Small intestine (tissue), 7 donors: Measurements from ENCODE around the gene MSI2. TPM values are rescaled to one million over a fixed set of nuclear protein-coding genes. Genes with fewer than 3 reads are reported as not detected.

Experiments
- DNase-seq, 2 donors: peaks; one replicate each; pipeline versions ENCODE4 v3.0.0 to v3.0.0-alpha.2; 2013
- FAIRE-seq: peaks from 2 replicates; lab custom pipeline; 2012; peaks lifted over from hg19 to GRCh38; lab: Jason Lieb, UNC
- H3K27ac ChIP-seq, 3 donors: one replicate each; pipeline ENCODE4 v1.5.1; 2013; ENCODE audit warnings: low read length in 2 of 3, mild to moderate bottlenecking in 2 of 3, control low read depth in 1 of 3, inconsistent platforms in 1 of 3, low read depth in 1 of 3, moderate library complexity in 1 of 3
- H3K27me3 ChIP-seq, 3 donors: one replicate each; pipeline ENCODE4 v1.6.1; 2013; ENCODE audit warnings: low read length in 3 of 3, inconsistent platforms in 1 of 3; ENCODE audit not compliant: control insufficient read depth in 3 of 3, insufficient read depth in 3 of 3
- H3K36me3 ChIP-seq, 3 donors: one replicate each; pipeline ENCODE4 v1.6.1; 2013; ENCODE audit warnings: low read length in 3 of 3, inconsistent platforms in 1 of 3, low read depth in 1 of 3, mild to moderate bottlenecking in 1 of 3, moderate library complexity in 1 of 3; ENCODE audit not compliant: control insufficient read depth in 3 of 3, insufficient read depth in 2 of 3
- H3K4me1 ChIP-seq, 3 donors: one replicate each; pipeline ENCODE4 v1.6.1; 2013; ENCODE audit warnings: low read length in 2 of 3, inconsistent platforms in 1 of 3, low read depth in 1 of 3, mild to moderate bottlenecking in 1 of 3, moderate library complexity in 1 of 3; ENCODE audit not compliant: control insufficient read depth in 3 of 3, insufficient read depth in 2 of 3
- H3K4me3 ChIP-seq, 3 donors: one replicate each; pipeline ENCODE4 v1.5.1; 2013; ENCODE audit warnings: low read length in 3 of 3, control low read depth in 1 of 3, inconsistent platforms in 1 of 3, low read depth in 1 of 3, mild to moderate bottlenecking in 1 of 3, moderate library complexity in 1 of 3
- H3K9me3 ChIP-seq, 2 donors: one replicate each; pipeline ENCODE4 v1.6.1; 2013; ENCODE audit warnings: low read depth in 1 of 2, low read length in 1 of 2; ENCODE audit not compliant: control insufficient read depth in 2 of 2, insufficient read depth in 1 of 2
- WGBS, 3 donors: extraction: QIAGEN DNeasy Blood & Tissue Kit; methylation state at CpG; one replicate each; pipeline ENCODE4 v1.1.7; 2013; 5-methylcytosine and 5-hydroxymethylcytosine counted together
- polyA plus RNA-seq, 4 donors: library from polyadenylated mRNA; stranded (reverse) in 3 of 4; unstranded in 1 of 4; fragments of 200-250 nt in 3 of 4; fragments of 120-200 nt in 1 of 4; gene quantifications; one replicate each; pipeline versions ENCODE4 v1.2.1 to v1.2.3, GENCODE V29; 2013
- donor health status: healthy with polysubstance abuse.
- donor health status: control.
- donor health status: control.
- donor health status: Bipolar disorder and iron deficiency.
- donor health status: healthy.

Gene MSI2
- polyA plus RNA-seq, 4 donors = 5.1 to 49.4 (median 12.6) TPM

- Histone ChIP-seq H3K36me3 (peaks cover 0 to 26% (median 0%) of the 10 kb centered on the region in 3 donors), H3K27ac (no peak overlapping the region), H3K9me3 (no peaks in the 10 kb centered on the region), H3K4me3 (no peak overlapping the region), H3K27me3 (no peaks in the 10 kb centered on the region), H3K4me1 (no peaks in the 10 kb centered on the region)
- FAIRE-seq = no peak
- WGBS, 3 donors = 91 to 93% (median 92%) methylated on average over 13 of the region's 13 CpGs
- DNase-seq = no peak
Measured at GRCh38 chr17:57684711-57685498, 428.6 kb downstream of the MSI2 start.

GRCh38 chr17:57685499-57686132, 429.3 kb downstream of the MSI2 start:
- Histone ChIP-seq H3K27me3 (no peaks in the 10 kb centered on the region), H3K4me1 (no peaks in the 10 kb centered on the region), H3K9me3 (no peaks in the 10 kb centered on the region), H3K27ac (no peak overlapping the region), H3K36me3 (peaks cover 0 to 24% (median 0%) of the 10 kb centered on the region in 3 donors), H3K4me3 (no peak overlapping the region)
- DNase-seq (no peak), FAIRE-seq (no peak)
- WGBS, 3 donors = 76 to 90% (median 85%) methylated on average over 7 of the region's 7 CpGs

DNA sequence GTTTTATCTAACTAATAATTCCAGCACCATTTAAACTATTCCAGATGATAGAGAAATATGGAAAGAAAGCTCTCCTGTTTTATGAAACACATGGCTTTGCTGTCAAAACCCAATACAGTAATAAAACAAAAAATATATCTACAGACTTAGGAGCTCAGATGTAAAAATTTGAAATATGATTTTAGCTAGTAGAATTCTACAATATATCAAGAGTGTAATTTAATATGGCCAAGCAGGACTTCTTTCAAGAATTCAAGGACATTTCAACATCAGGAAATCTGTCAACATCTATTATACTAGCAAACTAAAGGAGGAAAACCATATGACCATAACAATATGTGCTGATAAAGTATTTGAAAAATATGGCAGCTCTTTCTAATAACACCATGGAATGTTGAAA, 431.3 kb downstream of the MSI2 start:
- H3K36me3 ChIP-seq = peaks cover 0 to 20% (median 0%) of the 10 kb centered on the region in 3 donors
- H3K4me3 ChIP-seq = no peak overlapping the region
- H3K27ac ChIP-seq = no peak overlapping the region
- H3K9me3 ChIP-seq = no peaks in the 10 kb centered on the region
- DNase-seq (no peak), FAIRE-seq (no peak)
- no peaks in the 10 kb centered on the region for H3K4me1 ChIP-seq
- no peaks in the 10 kb centered on the region for H3K27me3 ChIP-seq

DNA sequence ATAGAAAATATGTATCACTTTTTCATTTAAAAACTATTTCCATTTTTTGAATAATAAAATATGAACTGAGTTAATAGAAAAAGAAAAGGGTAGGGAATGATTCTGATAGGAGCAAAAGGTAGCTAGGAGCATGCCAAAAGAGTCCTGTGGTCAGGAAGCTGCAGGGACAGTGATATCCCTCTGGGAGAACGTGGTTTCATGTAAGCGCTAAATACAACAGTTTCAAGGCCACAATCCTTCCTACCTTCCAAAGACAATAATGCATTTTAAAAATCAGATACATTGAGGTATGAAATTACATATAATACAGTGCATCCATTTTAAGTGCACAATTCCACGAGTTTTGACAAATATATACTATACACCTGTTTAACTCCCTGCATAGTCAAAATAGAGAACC, 432.9 kb downstream of the MSI2 start:
- H3K27ac ChIP-seq = no peak overlapping the region
- no peaks in the 10 kb centered on the region for H3K9me3 ChIP-seq
- H3K4me3 ChIP-seq = no peak overlapping the region
- no peaks in the 10 kb centered on the region for H3K27me3 ChIP-seq
- no peaks in the 10 kb centered on the region for H3K4me1 ChIP-seq
- FAIRE-seq = no peak
- 62 to 68% (median 63%) methylated on average over 3 of the region's 3 CpGs for WGBS, 3 donors
- H3K36me3 ChIP-seq = peaks cover 0 to 11% (median 0%) of the 10 kb centered on the region in 3 donors
- no peak for DNase-seq

DNA sequence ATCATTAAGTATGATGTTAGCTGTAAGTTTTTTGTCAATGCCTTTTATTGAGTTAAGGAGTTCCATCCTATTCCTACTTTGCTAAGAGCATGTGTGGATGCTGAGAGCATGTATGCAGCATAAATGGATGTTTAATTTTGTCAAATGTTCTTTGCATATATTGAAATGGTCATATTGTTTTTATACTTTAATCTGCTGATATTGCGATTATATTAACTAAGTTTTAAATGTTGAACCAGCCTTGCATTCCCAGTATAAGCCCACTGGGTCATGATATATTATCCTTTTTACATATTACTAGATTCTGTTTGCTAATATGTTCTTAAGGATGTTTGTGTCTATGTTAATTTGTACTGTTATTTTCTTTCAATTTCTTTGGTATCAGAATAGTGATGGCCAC, 435.6 kb downstream of the MSI2 start:
- FAIRE-seq (no peak), DNase-seq (no peak)
- H3K4me3 ChIP-seq = no peak overlapping the region
- no peaks in the 10 kb centered on the region for H3K27me3 ChIP-seq
- H3K27ac ChIP-seq = no peak overlapping the region
- peaks cover 0 to 8% of the 10 kb centered on the region in 2 donors for H3K9me3 ChIP-seq
- H3K4me1 ChIP-seq = no peaks in the 10 kb centered on the region
- no peaks in the 10 kb centered on the region for H3K36me3 ChIP-seq
- 94 to 98% (median 97%) methylated on average over 1 of the region's 1 CpG for WGBS, 3 donors

DNA sequence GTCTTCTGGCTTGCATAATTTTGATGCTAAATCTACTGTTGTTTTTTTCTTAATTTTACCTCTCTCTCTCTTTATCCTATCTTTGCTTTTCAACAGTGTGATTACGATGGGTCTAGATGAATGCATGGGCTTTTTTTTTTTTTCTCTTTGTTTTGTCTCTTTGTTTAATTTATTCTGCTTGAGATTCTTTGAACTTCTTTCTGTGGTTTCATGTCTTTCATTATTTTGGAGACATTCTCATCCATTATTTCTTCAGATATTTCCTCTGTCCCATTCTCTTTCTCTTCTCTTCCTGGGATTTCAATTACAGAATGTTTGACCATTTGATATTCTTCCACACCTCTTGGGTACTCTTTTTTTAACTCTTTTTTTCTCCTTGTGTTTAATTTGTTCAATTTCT, 436.4 kb downstream of the MSI2 start:
- no peak for FAIRE-seq
- no peak for DNase-seq
- Histone ChIP-seq H3K27me3 (no peaks in the 10 kb centered on the region), H3K4me1 (no peaks in the 10 kb centered on the region), H3K9me3 (peaks cover 0 to 8% of the 10 kb centered on the region in 2 donors), H3K27ac (no peak overlapping the region), H3K4me3 (no peak overlapping the region), H3K36me3 (no peaks in the 10 kb centered on the region)
- WGBS, 3 donors = 93 to 98% (median 96%) methylated on average over 1 of the region's 1 CpG

- FAIRE-seq = no peak
- Histone ChIP-seq H3K4me3 (no peak overlapping the region), H3K27ac (no peak overlapping the region), H3K36me3 (no peaks in the 10 kb centered on the region), H3K4me1 (peaks cover 0 to 6% (median 0%) of the 10 kb centered on the region in 3 donors), H3K27me3 (no peaks in the 10 kb centered on the region), H3K9me3 (peaks cover 0 to 8% of the 10 kb centered on the region in 2 donors)
- no peak for DNase-seq
- 94 to 97% (median 96%) methylated on average over 1 of the region's 1 CpG for WGBS, 3 donors
Measured at GRCh38 chr17:57694051-57694450, 437.7 kb downstream of the MSI2 start.

DNA sequence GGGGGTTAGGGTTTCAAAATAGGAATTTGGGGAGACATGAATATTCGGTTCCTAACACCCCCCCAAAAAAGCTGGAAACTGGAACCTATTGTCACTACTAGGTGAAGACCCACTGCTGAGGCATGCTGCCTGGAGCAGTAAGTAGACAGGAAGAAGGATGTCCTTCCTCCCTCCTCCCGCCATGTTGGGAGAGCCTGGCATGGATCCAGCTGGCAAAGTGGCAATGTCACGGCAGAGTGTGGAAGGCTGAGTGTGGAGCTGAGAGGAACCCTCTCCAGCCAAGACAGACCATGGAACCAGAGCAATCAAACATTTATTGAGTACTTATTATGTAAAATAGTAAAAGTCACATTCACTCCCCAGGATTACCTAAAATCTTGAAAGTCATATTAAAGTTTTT, 439.7 kb downstream of the MSI2 start:
- DNase-seq (no peak), FAIRE-seq (no peak)
- H3K9me3 ChIP-seq = peaks cover 0 to 8% of the 10 kb centered on the region in 2 donors
- peaks cover 0 to 15% (median 0%) of the 10 kb centered on the region in 3 donors for H3K4me1 ChIP-seq
- H3K27me3 ChIP-seq = no peaks in the 10 kb centered on the region
- no peaks in the 10 kb centered on the region for H3K36me3 ChIP-seq
- no peak overlapping the region for H3K27ac ChIP-seq
- no peak overlapping the region for H3K4me3 ChIP-seq
- 60 to 78% (median 64%) methylated on average over 3 of the region's 3 CpGs for WGBS, 3 donors
